Activated CD8-positive, alpha-beta memory T cell treated with anti-CD3 and anti-CD28 coated beads, Interleukin-2, amount 50 U/mL, for 1 hour (primary cell): Measurements from ENCODE around the gene ZNF543.
"Not testable (repeated sequence)": the region's sequence is repeated elsewhere in the genome, so short reads cannot be mapped to it uniquely, and the experiment has no call there.

ENCODE experiments used
- DNase-seq: peaks from one replicate; pipeline ENCODE4 v3.0.0-alpha.2; 2020; ENCODE audit errors: extremely low read depth

ZNF543 gene

DNA sequence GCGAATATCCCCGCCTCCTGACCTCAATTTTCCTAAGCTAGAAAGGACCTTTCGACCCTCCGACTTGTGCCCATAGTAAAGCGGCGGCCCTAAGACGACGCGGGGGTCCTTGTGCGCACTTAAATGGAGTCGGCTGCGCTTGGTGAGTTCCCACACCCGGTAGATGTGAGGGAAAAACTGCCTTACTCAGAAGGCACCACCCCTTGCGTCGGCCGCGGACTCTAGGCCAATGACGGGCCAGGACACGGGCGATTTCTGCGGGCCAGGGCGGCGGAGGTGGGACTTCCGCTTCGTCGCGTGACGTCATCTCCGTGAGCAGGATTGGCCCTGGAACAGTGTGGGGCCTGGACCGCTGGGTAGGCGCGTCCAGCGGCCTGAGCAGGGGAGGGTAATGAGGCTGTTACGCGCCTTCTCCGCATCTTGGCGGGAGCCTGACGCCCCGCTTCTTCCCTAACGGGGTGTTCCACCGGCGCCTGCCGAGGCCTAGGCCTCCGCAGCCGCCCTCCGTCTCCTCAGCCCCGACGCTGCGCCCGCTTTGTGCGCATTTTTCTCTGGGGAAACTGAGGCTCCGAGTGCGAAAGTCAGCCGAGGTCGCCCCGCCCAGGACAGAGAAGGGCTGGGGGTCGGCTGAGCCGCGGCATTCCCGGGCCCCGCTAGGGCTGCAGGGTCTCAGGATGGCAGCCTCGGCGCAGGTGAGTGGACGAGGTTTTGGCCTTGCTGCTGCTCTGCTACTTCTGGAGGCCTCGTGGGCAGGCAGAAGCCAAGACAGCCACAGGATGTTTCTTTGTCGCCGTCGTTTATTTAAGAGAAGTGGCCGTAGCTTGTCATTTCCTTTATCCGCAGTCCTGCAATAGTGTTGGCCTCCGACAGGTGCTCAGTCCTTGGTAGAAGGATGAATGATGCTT is at the start of gene ZNF543:
TSS of gene ZNF543 (plus strand) at position 293 of the 905 bp plus-strand sequence. CDS start at position 675, 382 bp downstream.
- peak; percentile 79 for DNase-seq

DNA sequence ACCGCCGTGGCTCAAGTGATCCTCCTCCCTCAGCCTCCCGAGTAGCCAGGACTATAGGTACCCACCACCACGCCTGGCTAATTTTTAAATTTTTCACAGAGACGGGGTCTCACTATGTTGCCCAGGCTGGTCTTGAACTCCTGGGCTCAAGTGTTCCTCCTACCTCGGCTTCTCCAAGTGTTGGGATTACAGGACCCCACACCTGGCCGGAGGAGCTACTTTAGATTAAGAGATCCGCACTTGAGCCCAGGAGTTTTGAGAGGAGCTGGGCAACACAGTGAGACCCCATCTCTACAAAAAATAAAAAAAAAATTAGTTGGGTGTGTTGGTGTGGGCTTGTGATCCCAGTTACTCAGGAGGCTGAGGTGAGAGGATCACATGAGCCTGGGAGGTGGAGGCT is 49.0 kb upstream of the ZNF543 start:
- DNase-seq, result no peak

DNA sequence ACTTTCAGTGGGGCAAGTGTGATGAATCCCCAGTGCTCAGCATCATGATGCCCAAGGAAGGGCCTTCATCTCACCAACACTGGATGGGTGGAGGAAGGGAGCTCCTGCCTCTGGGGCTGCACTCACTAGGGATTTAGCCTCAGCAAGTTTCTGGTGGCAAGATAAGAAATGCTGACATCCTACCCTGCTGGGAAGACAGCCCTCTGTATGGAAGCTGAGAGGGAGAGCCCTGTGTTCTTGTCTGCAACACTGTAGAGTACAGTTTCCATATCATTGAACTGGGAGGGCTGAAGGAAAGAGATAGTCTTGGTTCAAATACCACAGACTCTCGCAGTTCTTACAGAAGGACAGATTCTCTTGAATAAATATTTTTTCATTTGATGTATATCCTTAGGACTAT is 47.3 kb upstream of the ZNF543 start:
- DNase-seq, result no peak

DNA sequence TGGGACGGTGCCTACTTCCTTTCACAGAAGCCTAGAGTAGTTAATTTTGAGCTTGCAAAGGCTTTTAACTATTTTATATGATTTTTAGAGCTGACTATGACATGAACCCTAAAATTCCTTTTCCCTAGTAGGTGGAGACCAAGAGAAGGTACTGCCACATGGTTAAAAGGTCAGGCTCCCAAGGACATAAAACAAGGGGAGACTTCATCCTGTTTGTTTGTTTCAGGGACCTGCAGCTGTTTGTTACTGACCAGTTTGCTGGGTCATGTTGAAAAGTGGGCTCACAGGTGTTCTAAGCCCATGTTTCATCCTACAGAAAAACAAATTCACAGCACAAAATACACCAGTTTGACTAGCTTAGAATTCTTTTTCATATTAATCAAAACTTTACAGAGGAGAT is 43.8 kb upstream of the ZNF543 start:
- DNase-seq, result no peak

DNA sequence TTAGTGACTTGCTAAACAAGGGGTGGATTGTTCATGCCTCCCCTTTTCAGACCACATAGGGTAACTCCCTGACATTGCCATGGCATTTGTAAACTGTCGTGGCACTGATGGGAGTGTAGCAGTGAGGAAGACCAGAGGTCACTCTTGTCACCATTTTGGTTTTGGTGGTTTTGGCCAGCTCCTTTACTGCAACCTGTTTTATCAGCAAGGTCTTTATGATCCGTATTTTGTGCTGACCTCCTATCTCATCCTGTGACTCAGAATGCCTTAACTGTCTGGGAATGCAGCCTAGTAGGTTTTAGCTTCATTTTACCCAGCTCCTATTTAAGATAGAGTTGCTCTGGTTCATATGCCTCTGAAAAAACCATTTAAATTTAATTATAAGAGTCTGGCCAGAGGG is 41.8 kb upstream of the ZNF543 start:
- DNase-seq, result not testable (repeated sequence)

DNA sequence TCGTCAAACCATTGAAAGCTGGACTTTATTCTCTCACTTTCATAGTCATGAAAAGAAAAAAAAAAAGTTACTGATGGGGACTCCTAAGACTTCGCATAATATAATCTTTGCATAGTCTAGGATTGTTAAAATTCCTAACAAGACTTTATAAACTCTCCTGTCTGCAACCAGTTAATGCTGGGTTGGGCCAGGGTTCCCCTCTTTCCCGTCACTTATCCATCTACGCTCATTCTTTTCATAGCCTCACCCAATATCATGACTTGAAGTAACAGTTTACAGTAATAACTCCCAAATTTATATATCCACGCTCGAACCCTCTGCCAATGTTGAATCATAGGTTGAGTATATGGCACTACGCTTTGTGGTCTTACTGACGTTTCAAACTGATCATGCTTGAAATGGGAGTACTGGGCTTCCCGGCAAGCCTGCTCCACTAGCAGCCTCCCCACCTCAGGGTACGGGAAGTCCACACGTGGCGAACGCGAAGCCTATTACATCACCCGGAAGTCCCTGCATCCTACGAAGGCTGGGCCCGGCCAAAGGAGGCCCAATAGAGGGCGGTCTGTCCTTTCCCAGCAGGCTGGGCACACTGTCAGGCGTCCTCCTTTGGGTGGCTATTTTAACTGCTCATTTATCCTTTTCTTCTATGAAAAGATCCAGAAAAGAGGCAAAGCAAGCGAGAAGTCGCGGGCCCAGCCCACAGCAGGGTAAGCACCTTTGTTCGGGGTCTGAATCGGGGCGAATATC is 40.7 kb upstream of the ZNF543 start:
- DNase-seq, result peak; percentile 51

DNA sequence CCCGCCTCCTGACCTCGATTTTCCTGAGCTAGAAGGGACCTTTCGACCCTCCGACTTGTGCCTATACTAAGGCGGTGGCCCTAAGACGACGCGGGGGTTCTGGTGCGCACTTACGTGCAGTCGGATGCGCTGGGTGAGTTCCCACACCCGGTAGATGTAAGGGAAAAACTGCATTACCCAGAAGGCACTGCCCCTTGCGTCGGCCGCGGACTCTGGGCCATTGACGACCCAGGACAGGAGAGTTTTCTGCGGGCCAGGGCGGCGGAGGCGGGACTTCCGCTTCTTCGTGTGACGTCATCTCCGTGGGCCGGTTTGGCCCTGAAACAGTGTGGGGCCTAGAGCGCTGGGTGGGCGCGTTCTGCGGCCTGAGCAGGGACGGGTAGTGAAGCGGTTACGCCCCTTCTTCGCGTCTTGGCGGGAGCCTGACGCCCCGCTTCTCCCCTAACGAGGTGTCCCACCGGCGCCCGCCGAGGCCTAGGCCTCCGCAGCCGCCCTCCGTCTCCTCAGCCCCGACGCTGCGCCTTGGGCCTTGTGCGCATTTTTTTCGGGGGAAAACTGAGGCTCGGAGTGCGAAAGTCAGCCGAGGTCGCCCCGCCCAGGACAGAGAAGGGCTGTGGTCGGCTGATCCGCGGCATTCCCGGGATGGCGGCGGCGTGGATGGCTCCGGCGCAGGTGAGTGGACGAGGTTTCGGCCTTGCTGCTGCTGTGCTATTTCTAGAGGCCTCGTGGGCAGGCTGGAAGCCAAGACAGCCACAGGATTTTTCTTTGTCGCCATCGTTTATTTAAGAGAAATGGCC is 39.9 kb upstream of the ZNF543 start, which contains the start of gene ZNF460:
TSS of gene ZNF460 (plus strand) at position 321 of the 797 bp plus-strand sequence. CDS start at position 643, 322 bp downstream.
- DNase-seq, result peak; percentile 92

DNA sequence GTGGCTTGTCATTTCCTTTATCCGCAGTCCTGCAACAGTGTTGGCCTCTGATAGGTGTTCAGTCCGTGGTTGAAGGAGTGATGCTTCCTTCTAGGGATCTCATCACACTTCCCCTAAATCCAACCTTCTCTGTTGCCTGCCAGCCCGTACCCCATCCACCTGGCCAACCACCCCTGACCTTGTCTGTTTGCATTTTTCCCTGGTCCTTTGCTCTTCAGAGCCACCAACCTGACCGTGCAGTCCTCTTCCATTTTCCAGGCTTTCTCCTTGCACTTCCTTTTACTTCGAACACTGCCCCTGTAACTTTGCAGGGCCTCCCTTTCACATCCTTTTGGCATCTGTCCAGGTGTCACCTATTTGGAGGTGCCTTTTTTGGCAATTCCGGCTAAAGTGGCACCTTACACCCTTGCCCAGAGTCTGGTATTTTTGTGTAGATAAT is 39.3 kb upstream of the ZNF543 start:
- DNase-seq, result no peak

DNA sequence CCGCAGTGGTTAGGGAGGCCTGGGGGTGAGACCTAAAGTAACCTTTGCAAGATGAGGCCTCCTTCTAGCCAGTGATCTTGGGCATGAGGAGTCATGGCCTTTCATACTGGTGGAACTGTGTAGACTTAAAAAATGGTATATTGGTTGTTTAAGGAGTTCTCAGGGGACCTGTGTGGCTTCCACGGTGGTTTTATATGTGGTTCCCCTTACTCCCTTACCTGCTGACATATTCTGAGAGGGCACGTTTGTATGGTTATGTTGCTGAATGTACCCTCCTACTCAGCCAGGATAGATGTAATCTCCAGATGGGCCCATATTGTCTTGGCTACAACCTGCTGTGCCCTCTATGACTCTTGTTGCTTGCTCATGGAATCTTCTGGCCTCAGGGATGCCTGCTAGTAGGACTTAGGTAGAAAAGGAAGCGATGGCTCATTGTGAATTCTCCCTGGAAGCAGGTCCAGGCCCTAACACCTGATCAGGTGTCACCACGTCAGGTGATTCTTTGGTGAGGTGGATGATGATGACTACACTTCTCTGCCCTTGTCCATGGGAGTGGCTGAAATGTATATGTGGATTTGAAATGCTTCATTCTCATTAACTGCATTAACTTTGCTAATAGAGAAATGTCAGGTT is 38.1 kb upstream of the ZNF543 start:
- DNase-seq, result no peak

DNA sequence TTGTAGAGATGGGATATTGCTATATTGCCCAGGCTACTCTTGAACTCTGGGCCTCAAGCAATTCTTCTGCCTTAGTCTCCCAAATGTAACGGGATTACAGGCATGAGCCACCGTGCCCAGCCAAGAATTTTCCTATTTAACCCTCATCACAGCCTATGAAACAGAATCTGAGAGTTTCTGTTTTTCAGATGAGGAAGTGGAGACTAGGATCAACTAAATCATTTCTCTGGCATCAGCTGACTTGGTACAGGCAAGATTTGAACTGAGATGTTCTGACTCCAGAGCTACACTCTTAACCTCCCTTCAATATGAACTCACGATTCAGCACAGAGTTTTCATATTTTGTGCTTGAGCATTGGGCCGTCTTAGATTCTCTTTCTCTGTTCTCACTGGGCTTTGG is 31.9 kb upstream of the ZNF543 start:
- no peak for DNase-seq

DNA sequence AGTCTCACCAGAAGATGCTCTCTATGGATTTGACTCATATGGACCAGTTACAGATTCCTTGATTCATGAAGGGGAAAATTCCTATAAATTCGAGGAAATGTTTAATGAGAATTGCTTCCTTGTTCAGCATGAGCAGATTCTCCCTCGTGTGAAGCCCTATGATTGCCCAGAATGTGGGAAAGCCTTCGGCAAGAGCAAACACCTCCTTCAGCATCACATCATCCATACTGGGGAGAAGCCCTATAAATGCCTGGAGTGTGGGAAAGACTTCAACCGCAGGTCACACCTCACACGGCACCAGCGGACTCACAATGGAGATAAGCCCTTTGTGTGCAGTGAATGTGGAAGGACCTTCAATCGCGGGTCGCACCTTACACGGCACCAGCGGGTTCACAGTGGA is 29.3 kb upstream of the ZNF543 start:
- no peak for DNase-seq

DNA sequence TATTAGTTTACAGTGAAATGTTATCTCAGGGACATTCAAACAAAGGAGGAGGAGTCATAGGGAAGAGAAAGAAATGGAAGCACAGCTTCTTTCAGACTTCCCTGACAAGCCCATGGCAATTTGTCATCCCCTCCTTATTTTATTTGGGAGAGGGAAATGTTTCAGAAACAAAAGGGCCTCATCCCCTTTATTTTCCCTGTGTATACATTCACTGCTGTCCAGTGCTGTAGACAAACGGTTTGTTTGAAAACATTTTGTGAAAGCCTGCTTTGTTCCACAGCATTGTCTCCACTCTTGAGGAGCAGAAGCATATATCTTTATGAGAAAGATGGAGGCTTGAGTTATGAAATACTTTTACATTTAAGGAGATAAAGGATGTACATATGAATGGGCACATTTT is 27.7 kb upstream of the ZNF543 start:
- DNase-seq, result no peak

DNA sequence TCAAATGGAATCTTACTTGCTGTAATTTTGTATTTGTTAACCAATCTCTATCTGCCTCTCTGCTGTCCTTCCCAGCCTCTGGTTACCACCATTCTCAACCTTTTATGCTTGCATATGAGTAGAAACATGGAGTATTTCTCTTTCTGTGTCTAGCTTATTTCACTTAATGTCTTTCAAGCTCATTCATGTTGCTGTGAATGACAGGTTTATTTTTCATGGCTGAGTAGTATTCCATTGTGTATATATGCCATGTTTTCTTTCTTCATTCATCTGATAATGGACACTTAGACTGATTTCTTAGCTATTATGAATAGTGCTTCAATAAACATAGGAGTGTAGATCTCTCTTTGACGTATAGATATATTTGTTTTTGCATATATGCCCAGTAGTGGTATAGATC is 26.6 kb upstream of the ZNF543 start:
- no peak for DNase-seq

DNA sequence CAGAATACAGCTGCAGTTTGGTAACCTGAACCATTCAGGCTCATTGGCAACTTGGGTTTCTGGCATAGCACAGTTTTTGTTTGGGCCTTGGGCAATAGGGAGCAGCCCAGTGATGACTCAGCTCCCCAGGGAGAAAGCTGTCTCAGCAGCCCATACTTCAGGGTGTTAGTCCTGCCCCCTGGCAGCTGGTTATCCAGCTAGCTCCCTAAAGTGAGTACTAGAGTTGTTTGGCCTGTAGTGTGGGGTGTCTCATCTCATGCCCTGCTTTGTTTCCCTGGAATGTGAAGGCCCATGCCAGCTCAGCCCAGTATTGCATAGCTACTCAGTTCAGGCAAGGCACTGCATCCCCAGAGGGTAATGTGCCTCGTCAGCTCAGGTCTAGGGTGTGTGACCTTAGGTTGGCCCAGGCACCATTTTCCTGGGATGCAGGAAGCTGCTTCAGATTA is 18.2 kb upstream of the ZNF543 start:
- DNase-seq, result no peak

DNA sequence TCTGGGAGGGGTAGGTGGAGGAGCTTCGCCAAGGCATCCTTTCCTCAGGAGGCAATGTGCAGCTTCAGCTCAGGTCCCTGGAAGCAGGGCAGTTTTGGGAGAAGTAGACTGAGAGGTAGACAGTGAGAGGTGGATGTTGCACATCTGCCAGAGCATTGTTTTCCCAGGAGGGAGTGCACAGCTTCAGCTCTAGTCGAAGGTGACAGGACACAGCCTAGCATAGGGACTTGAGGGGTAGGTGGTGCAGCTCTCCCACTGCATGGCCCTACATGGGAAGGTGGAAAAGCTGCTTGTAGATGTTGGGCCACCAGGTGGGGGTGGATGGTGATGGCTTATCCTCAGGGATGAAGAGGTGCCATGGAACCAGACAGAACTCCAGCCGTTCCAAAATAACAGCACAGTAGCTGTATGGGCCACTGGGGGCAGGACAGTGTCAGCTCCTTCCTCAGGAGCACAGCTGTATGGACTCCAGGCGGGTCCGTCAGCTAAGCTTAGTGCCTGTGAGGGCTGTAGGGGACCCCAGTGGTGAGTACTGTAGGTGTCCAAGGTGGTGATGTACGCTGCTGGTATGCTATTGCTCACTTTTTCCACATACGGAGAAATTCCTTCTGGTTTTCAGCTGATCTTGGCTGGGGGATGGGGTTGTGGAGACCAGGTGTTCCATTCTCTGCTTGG is 17.4 kb upstream of the ZNF543 start:
- no peak for DNase-seq

DNA sequence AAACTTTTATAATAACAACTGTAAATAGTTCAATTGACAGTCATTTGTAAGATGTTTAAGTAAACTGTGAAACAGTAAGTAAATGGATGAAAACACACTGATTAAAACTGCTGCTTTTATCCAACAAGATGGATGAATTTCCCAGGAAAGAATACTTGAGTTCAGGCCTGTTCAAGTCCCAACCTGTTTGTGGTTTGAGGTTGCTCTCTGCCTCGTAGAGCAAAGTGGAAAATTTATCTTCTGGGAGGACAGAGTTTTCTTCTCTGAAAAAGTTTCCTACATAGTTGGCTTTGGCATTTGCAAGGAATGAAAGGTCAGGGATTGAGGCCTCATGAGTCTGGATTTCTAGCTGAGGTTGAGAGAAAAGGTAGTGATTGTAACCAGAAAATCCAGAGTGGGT is 15.2 kb upstream of the ZNF543 start:
- no peak for DNase-seq

DNA sequence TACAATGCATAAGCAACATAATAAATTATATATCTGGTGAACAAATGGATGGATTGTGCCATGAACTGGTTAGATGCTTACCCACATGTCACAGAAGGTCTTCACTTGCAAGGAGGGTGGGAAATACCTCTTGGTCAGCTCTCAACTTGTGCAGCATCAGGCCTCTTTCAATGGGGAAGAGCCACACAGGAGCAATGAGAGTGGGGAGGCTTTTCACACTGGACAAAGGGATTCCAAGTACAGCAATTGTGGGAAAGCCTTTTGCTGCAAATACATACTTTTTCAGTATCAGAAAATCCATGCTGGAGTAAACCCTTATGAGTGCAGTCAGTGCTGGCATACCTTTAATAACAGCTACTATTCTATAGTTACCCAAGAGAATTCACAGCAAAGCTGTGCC is 11.8 kb upstream of the ZNF543 start:
- DNase-seq, result no peak

DNA sequence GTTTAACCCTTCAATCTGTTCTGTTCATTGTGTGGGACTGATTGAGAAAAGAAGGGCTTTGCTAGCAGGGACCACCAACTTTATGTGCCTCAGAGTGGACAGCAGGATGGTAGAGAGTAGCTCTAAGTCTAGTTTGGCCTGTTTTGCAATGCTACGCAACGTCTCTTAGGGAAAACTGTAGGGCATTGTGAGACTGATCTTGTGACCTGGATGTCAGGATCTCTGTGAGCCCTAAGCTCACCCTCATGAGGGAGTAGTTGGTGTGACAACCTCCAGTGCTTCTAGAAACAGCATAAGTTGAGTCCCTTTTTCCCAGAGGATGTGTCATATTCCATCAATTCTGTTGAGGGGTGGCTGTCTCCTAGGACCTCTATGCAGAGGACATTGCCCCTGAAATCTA is 9.5 kb upstream of the ZNF543 start:
- no peak for DNase-seq

DNA sequence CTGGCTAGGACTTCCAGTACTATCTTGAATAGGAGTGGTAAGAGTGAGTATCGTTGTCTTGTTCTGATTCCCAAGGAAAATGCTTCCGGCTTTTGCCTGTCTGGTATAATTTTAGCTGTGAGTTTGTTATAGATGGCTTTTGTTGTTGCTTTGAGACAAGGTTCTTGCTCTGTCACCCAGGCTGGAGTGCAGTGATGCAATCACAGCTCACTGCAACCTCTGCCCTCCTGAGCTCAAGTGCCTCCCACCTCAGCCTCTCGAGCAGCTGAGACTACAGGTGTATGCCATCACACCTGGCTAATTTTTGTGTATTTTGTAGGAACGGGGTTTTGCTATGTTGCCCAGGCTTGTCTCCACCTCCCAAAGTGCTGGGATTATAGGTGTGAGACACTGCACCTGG is 6.1 kb upstream of the ZNF543 start:
- DNase-seq, result no peak

DNA sequence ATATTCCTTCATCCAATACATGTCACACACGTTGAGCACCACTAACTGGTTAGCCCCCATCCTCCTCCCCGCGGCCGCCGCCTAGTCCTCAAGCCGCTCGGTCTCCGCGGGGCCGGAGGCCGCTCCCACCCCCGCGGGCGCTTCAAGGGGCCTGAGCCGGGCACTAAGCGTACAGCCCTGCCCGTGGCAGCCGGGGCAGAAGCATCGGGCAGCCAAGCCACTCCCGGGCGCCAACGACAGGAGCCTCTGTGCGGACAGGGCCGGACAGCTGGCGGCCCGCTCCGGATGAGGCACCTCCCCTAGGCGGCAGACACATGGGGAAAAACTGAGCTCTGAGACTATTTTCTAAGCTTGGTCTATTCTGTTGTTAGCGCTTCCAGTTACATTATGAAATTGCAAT is 2.8 kb upstream of the ZNF543 start:
- no peak for DNase-seq

DNA sequence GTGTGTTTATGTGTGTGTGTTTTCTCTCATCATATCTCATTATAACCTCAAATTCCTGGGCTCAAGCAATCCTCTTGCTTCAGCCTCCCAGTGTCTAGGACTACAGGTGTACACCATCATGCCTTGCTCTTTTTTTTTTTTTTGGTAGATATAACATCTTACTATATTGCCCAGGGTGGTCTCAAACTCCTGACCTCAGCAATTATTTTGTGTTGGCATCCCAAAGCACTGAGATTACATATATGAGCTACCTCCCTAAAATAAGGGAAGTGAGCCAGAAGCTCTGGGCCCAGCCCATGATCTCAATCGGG is 448 bp upstream of the ZNF543 start:
- DNase-seq, result peak; percentile 0
